22Rv1 (cell line): ENCODE measurements around the gene KCNK13.
"Not testable (repeated sequence)": the region's sequence is repeated elsewhere in the genome, so short reads cannot be mapped to it uniquely, and the experiment has no call there.

Experiments
- H3K27ac ChIP-seq: fragments of 450-650 bp; 2 replicates; pipeline ENCODE4 v1.5.1; 2017
- ZFX ChIP-seq: fragments of 450-650 bp; IDR thresholded peaks from 2 replicates; pipeline ENCODE4 v1.6.1; 2017; ENCODE audit warnings: antibody characterized with exemption, borderline replicate concordance
- TF ChIP-seq, protein P1 (sequence below): fragments of 450-650 bp; IDR thresholded peaks from 2 replicates; pipeline ENCODE4 v1.5.1; 2017; ENCODE audit warnings: mild to moderate bottlenecking

KCNK13 gene

DNA sequence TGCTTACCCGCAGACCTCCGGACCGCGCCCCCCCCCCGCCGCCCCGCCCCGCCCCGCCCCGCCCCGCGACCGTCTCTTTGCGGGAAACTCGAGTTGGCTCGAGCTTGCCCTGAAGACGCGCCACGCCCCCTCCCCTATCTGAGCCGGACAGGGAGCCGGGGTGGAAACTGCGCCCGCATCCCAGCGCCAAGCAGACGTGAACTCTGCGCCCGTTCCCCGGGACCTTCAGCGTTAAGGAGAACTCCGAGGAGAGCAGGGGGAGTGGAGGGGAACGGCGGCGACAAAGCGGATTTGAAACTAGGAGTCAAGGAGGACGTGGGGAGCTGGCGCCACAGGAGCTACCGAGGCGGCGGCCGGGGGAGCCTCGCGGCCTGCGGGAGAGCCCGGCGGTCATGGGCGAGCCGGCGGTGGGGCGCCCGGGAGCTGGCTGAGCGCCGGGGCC, at the start of gene KCNK13:
Gene KCNK13 (plus strand): TSS at position 310 of the 442 bp plus-strand sequence. CDS start 212 bp downstream, outside the sequence.
- no peak within 1 kb of the TSS for H3K27ac ChIP-seq
- TF ChIP-seq, protein P1, sequence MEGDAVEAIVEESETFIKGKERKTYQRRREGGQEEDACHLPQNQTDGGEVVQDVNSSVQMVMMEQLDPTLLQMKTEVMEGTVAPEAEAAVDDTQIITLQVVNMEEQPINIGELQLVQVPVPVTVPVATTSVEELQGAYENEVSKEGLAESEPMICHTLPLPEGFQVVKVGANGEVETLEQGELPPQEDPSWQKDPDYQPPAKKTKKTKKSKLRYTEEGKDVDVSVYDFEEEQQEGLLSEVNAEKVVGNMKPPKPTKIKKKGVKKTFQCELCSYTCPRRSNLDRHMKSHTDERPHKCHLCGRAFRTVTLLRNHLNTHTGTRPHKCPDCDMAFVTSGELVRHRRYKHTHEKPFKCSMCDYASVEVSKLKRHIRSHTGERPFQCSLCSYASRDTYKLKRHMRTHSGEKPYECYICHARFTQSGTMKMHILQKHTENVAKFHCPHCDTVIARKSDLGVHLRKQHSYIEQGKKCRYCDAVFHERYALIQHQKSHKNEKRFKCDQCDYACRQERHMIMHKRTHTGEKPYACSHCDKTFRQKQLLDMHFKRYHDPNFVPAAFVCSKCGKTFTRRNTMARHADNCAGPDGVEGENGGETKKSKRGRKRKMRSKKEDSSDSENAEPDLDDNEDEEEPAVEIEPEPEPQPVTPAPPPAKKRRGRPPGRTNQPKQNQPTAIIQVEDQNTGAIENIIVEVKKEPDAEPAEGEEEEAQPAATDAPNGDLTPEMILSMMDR = no peak
- no peak for TF ChIP-seq ZFX

DNA sequence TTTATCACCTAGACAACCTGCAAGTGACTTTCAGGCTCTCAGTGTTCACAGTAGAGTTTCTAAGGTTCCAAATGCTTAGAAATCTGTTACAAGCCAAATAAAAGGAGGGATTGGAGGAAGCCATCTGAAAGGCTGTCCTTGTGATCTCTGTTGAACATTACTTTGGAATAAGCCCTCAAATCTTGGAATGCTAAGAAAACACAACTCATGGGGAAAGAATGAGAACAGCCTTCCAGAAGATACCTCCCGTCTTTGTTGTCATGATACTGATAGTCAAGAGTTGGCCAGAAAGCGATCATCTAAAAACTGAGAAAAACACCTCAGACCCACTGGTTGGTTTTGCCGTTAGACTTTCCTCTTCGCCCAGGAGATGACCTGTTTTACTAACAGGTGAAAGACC, 44.4 kb upstream of the KCNK13 start:
- H3K27ac ChIP-seq = no peak overlapping the region
- TF ChIP-seq, protein P1 = no peak
- no peak for TF ChIP-seq ZFX

DNA sequence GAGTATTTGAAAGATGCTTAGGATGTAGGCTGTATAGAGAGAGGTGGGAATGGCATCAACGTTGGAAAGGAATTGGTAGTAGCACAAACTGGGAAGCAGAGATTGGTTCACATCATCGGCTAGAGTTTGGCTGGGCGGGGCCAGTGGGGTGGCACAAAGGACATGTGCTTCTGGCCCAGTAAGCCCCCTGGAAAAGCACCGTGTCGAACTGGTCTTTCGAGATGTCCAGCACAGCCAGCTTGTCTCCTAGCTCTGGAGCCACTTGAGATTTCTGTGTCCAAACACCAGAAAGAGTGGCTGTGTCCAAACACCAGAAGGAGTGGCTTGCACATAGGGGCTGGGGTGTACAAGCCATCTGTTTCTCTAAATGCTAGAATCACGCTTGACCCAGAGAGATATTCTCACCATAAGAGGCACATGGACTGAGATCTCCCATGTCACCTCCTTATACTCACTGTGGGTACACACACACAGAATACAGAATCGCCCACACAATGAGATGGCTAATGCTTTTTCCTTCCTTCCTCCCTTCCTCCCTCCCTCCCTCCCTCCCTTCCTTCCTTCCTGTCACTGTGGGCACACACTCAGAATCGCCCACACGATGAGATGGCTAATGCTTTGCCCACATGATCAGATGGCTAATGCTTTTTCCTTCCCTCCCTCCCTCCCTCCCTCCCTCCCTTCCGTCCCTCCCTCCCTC, 41.8 kb upstream of the KCNK13 start:
- H3K27ac ChIP-seq = no peak overlapping the region
- TF ChIP-seq, protein P1 = no peak
- no peak for TF ChIP-seq ZFX

DNA sequence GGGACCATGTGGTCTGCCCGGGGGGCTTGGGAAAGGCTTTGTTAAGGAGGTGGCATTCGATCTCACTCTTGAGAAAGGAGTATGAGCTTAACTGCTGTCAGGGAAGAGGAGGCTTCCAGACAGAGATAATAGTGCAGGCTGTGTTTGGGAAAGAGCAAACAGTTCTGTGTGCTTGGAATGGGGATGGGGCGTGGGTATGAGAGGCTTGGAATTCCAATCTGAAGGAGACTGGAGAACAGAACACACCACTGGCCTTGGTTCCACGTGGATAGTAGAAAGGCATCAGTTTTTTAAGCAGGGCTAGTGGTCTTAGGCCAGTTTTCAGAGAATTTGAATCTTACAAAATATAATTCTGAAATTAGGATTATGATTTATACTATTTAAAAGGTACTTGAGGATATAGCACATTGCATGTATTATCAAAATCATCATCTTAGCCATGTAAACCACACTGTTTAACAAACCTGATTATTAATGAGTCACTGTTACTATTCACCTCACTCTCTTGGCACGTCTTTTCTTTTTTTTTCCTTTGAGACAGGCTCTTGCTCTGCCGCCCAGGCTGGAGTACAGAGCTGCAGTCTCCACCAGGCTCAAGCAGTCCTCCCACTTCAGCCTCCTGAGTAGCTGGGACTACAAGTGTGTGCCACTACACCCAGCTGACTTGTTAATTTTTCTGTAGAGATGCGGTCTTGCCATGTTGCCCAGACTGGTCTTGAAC, 38.5 kb upstream of the KCNK13 start:
- H3K27ac ChIP-seq = no peak overlapping the region
- TF ChIP-seq, protein P1 = no peak
- no peak for TF ChIP-seq ZFX

DNA sequence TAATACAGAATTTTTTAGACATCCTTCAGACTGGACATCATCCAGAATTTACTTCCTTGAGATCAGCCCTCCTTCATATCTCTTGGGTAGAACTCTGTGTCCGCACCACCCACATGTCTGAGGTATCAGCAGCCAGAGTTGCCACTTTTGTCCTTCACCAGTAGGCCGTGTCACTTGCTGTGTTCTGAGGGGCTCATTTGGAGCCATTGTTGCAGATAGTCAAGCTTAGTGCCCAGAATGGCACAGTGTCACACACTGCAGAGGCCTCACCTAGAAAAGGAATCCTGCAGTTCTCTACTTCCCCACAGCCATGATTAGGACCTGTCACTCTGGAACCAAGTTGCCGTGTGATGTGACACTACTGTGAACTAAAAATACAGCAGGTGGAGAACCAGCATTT, 36.9 kb upstream of the KCNK13 start:
- no peak overlapping the region for H3K27ac ChIP-seq

DNA sequence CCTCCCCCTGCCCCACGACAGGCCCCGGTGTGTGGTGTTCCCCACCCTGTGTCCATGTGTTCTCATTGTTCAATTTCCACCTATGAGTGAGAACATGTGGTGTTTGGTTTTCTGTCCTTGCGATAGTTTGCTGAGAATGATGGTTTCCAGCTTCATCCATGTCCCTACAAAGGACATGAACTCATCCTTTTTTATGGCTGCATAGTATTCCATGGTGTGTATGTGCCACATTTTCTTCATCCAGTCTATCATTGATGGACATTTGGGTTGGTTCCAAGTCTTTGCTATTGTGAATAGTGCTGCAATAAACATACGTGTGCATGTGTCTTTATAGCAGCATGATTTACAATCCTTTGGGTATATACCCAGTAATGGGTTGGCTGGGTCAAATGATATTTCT, 35.2 kb upstream of the KCNK13 start:
- not testable (repeated sequence) for H3K27ac ChIP-seq

More for the DNA sequence above, 36.9 kb upstream of the KCNK13 start:
- TF ChIP-seq ZFX = no peak
- TF ChIP-seq, protein P1 = no peak

DNA sequence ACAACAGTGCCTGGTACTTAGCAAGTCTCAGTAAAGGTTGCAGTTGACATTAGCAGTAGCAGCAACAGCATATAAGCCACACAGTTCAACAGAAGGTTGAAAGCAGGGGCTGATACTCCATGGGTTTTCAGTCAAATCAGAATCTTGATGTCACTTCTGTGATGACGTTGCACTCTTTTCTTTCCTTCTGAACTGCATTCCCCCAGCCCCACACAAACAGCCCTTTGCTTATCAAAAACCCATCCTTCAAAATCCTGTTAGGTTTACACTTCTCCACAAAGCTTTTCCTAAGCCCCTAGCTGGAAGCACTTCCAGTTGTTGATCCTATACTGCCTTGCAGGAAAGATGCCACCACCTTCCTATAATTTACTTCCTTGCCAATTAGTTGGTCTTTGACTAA, 34.0 kb upstream of the KCNK13 start:
- H3K27ac ChIP-seq = no peak overlapping the region
- TF ChIP-seq, protein P1 = no peak
- no peak for TF ChIP-seq ZFX
